H1 (cell line): ENCODE measurements around the gene FLT3. TPM values are rescaled to one million over a fixed set of nuclear protein-coding genes. Genes with fewer than 3 reads are reported as not detected.

Experiments
- CTBP2 ChIP-seq: IDR thresholded peaks from 2 replicates; pipeline ENCODE4 v1.7.0; 2011; ENCODE audit warnings: borderline replicate concordance, mild to moderate bottlenecking, moderate library complexity, mixed read lengths, low read length; ENCODE audit not compliant: insufficient read depth, insufficient read length
- EP300 ChIP-seq, 2 experiments: IDR thresholded peaks; 1 replicate in 1 of 2; 2 replicates in 1 of 2; pipeline ENCODE4 v1.6.1; 2011 to 2012; ENCODE audit warnings: low read depth in 2 of 2, low read length in 2 of 2, mild to moderate bottlenecking in 2 of 2, borderline replicate concordance in 1 of 2, inconsistent platforms in 1 of 2, moderate library complexity in 1 of 2
- POU5F1 ChIP-seq: IDR thresholded peaks from 2 replicates; pipeline ENCODE4 v1.6.1; 2011; ENCODE audit warnings: low read depth, mild to moderate bottlenecking, low read length, moderate library complexity
- SIN3A ChIP-seq, 2 experiments: IDR thresholded peaks in 1 of 2; conservative IDR thresholded peaks in 1 of 2; 2 replicates each; pipeline ENCODE4 v1.6.1; 2011 to 2012; ENCODE audit warnings: low read length in 2 of 2, improper control_type of control experiment in 1 of 2, low read depth in 1 of 2, mild to moderate bottlenecking in 1 of 2
- SIX5 ChIP-seq: IDR thresholded peaks from 2 replicates; pipeline ENCODE4 v1.6.1; 2011; ENCODE audit warnings: mild to moderate bottlenecking, low read depth, low read length
- polyA plus RNA-seq, 7 experiments: library from polyadenylated mRNA; depleted of rRNA in 3 of 7; stranded (reverse) in 5 of 7; unstranded in 2 of 7; fragments of >200 nt in 5 of 7; fragments of 200-250 nt in 2 of 7; gene quantifications; 1 replicate in 5 of 7; 2 replicates in 1 of 7; 4 replicates in 1 of 7; pipeline versions ENCODE4 v1.2.1 to v1.2.3, GENCODE V29; 2011 to 2013; ENCODE audit warnings: missing spikeins in 2 of 7, mixed read lengths in 2 of 7
- total RNA-seq: library from RNA; stranded (reverse); fragmentation: NEBNext Ultra II Directional; extraction: Animal tissue kit (Norgen Biotek cat#: 25700); gene quantifications from 2 replicates; pipeline ENCODE4 v1.2.1, GENCODE V29; 2021

Gene FLT3
- total and polyA plus RNA-seq, 2 of the 8 experiments (the other 6 are each of a cell fraction or from before 2014, with no cell fraction given), result 0.44 to 0.71 TPM

DNA sequence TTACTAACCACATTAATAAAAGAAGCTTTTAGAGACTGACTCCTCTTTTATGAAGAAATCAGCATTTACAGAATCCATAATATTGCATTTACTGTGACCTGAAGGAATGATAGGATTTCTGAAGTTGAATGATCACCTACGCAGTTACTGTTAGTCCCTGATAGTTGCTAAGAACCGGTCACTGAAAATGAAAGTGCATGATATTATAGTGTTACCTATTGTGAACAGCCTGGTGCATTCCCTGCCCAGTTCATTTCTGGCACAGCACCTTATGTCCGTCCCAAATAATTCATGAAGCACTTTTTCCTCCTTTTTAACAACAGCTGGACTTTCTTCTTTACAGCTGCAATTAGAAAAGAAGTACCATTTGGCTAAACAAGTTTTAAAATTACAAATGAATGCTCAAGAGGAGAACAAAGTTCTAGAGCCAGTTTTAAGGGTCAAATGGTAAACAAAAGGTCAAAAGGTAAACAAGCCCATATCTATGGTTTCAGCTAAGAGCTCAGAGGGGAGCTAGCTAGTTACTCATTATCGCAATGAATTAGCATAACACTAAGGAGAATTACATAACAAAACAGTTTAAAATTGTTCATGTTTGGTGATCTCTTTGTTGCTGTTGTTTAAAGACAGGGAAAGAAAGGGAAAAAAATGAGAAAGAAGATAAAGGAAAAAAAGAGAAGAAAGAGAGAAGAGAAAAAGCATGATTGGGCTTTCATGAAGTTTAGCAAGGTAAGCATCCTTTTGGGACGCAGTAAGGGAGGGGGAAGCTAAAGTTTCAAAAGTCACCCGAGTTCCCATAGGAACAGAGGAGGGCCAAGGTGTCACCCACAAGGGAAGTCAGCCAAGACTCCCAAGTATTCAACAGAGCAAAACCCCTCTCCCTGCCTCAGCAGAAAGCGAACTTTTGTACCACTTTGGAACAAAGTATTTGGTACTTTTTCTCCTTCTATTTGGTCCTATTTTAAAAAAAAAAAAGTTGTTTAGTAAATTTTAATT, 50.2 kb downstream of the FLT3 start (continued):
- TF ChIP-seq SIX5 (peak; percentile 10; the same call in 1 of the 2 replicates), CTBP2 (no peak), SIN3A (conservative IDR thresholded peaks at IDR 0.05 in 1 of 2, IDR thresholded peaks at IDR 0.05 in 1 of 2; ENCODE audit: low read depth in 1 of 2, low read length in 2 of 2) (no peak), POU5F1 (peak; percentile 81), EP300 (IDR thresholded peaks at IDR 0.05; ENCODE audit: borderline replicate concordance in 1 of 2, low read depth in 2 of 2, low read length in 2 of 2) (0 out of 3 replicates have a peak, but pooled peaks of 1 of the 2 experiments have one; percentile 63)
